GM12878 (cell line): ENCODE measurements around the gene EIF5A.

ENCODE experiments used
- GABPA ChIP-seq: IDR thresholded peaks from 2 replicates; pipeline ENCODE4 v1.6.1; 2014; ENCODE audit warnings: antibody characterized with exemption, low read depth, mild to moderate bottlenecking, inconsistent platforms
- ZNF24 ChIP-seq: fragments of 450-650 bp; IDR thresholded peaks from 2 replicates; pipeline ENCODE4 v1.6.1; 2017; ENCODE audit warnings: antibody characterized with exemption, mild to moderate bottlenecking

DNA sequence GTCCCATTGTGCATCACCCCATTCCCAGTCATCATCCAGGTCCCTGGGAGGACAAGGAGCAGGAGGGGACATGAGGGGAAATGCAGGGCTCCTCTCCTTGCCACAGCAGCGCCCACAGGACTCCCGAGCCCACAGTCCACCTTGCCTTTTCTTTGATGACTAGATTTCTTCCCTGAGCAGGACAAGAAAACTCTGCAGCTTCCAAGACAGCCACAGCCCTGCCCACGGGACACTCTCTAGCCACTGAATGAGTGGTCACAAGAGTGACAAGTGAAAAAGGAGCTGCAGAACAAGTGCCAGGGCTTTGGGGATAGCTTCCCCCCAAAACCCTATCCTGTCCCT lies 17.0 kb downstream of the EIF5A start:
- TF ChIP-seq GABPA (no peak), ZNF24 (no peak)
